OCI-LY7 (cell line): ENCODE results near the gene GSN. TPM values are rescaled to one million over a fixed set of nuclear protein-coding genes. Genes with fewer than 3 reads are reported as not detected.

Experiments
- BruUV-seq: library from RNA; stranded (reverse); fragments of 400-500 nt; replicated peaks from 2 replicates; lab custom pipeline; 2021; lab: Mats Ljungman, UMichigan
- CTCF ChIA-PET: fragments of 300-600 bp; sonication (Branson Sonifier 250); formaldehyde crosslinking; loops from one replicate; lab custom pipeline; 2022; ENCODE audit warnings: antibody characterized with exemption; ENCODE audit not compliant: unreplicated experiment; lab: Charles Lee
- POLR2A ChIA-PET: fragments of 300-600 bp; sonication (Branson Sonifier 250); formaldehyde crosslinking; loops from one replicate; lab custom pipeline; 2022; ENCODE audit warnings: antibody characterized with exemption; lab: Charles Lee
- DNase-seq: peaks from one replicate; pipeline ENCODE4 v3.0.0-alpha.2; 2015; ENCODE audit warnings: low spot score
- H2AFZ ChIP-seq: fragments of 200-600 bp; sonication (generic), shearing (Covaris generic); 2 replicates; pipeline ENCODE4 v1.6.1; 2014; ENCODE audit warnings: mild to moderate bottlenecking, antibody characterized with exemption, low read length, moderate library complexity
- H3K27ac ChIP-seq: fragments of 200-600 bp; sonication (generic); 2 replicates; pipeline ENCODE4 v1.5.1; 2014; ENCODE audit warnings: mixed run types, low read depth, mild to moderate bottlenecking, moderate library complexity, low read length, inconsistent platforms; ENCODE audit not compliant: poor library complexity, severe bottlenecking
- H3K36me3 ChIP-seq: fragments of 200-600 bp; sonication (generic); 2 replicates; pipeline ENCODE4 v1.6.1; 2014; ENCODE audit warnings: mild to moderate bottlenecking, antibody characterized with exemption, low read length, moderate library complexity, mixed read lengths; ENCODE audit not compliant: insufficient read depth
- H3K4me1 ChIP-seq: fragments of 200-600 bp; sonication (generic); 2 replicates; pipeline ENCODE4 v1.5.1; 2014; ENCODE audit warnings: mild to moderate bottlenecking, low read length; ENCODE audit not compliant: insufficient read depth, poor library complexity, severe bottlenecking
- H3K4me2 ChIP-seq: fragments of 200-600 bp; sonication (generic); 2 replicates; pipeline ENCODE4 v1.6.1; 2014; ENCODE audit warnings: mild to moderate bottlenecking, low read length
- H3K4me3 ChIP-seq: fragments of 200-600 bp; sonication (generic); 2 replicates; pipeline ENCODE4 v1.5.1; 2014; ENCODE audit warnings: mild to moderate bottlenecking, low read depth, low read length; ENCODE audit not compliant: poor library complexity, severe bottlenecking
- H3K79me2 ChIP-seq: fragments of 200-600 bp; sonication (generic); 2 replicates; pipeline ENCODE4 v1.6.1; 2016; ENCODE audit warnings: low read depth, mild to moderate bottlenecking, low read length, moderate library complexity, mixed read lengths; ENCODE audit not compliant: insufficient read depth
- H3K9me2 ChIP-seq: fragments of 200-600 bp; sonication (generic); 2 replicates; pipeline ENCODE4 v1.6.1; 2016; ENCODE audit warnings: mild to moderate bottlenecking, low read length, mixed read lengths; ENCODE audit not compliant: insufficient read depth
- H3K9me3 ChIP-seq: fragments of 200-600 bp; sonication (generic); 2 replicates; pipeline ENCODE4 v1.6.1; 2014; ENCODE audit warnings: mild to moderate bottlenecking, mixed run types, low read length, mixed read lengths
- H4K20me1 ChIP-seq: fragments of 200-600 bp; sonication (generic); 2 replicates; pipeline ENCODE4 v1.6.1; 2014; ENCODE audit warnings: mild to moderate bottlenecking, antibody characterized with exemption, low read length, moderate library complexity, mixed read lengths; ENCODE audit not compliant: insufficient read depth
- CTCF ChIP-seq: fragments of 200-600 bp; sonication (generic); conservative IDR thresholded peaks from 2 replicates; pipeline ENCODE4 v1.5.1; 2014; ENCODE audit warnings: mild to moderate bottlenecking, antibody characterized with exemption, low read length, moderate library complexity, mixed read lengths
- EZH2phosphoT487 ChIP-seq: fragments of 200-600 bp; sonication (generic); IDR thresholded peaks from 2 replicates; pipeline ENCODE4 v1.6.1; 2018; ENCODE audit warnings: low read depth, borderline replicate concordance, mild to moderate bottlenecking, mixed run types, antibody characterized with exemption, low read length, moderate library complexity, mixed read lengths
- intact Hi-C: fragments of 100-400 bp; cut with micrococcal nuclease; formaldehyde crosslinking; loops from one replicate; pipeline ENCODE4 v1.10.0; 2022; ENCODE audit not compliant: unreplicated experiment
- total RNA-seq, 2 experiments: library from RNA; depleted of rRNA in 1 of 2; stranded (reverse); fragments of >200 nt in 1 of 2; shearing (Covaris generic) in 1 of 2; gene quantifications; 2 replicates each; pipeline ENCODE4 v1.2.3, GENCODE V29; 2014 to 2022

The GSN gene
- total RNA-seq, 2 experiments from 2014 or later = 13.4 to 16.3 TPM

- ChIA-PET CTCF (no interaction called here), POLR2A (no interaction called here)
- no peak overlapping the region for H2AFZ ChIP-seq
- no peak for DNase-seq
- no peaks in the 10 kb centered on the region for H3K9me3 ChIP-seq
- intact Hi-C loops = no loop called here
- TF ChIP-seq CTCF (no peak), EZH2phosphoT487 (no peak)
- H4K20me1 ChIP-seq = no peaks in the 10 kb centered on the region
- H3K36me3 ChIP-seq = no peaks in the 10 kb centered on the region
- no peak overlapping the region for H3K27ac ChIP-seq
- H3K4me2 ChIP-seq = no peak overlapping the region
- H3K9me2 ChIP-seq = no peaks in the 10 kb centered on the region
- no TSS peak for BruUV-seq
- H3K4me3 ChIP-seq = no peak overlapping the region
- no peaks in the 10 kb centered on the region for H3K4me1 ChIP-seq
- H3K79me2 ChIP-seq = no peaks in the 10 kb centered on the region
These were observed 76.2 kb downstream of the GSN start for GRCh38 chr9:121344184-121344583.

- intact Hi-C loops = no loop called here
- no peak overlapping the region for H3K4me3 ChIP-seq
- TF ChIP-seq EZH2phosphoT487 (no peak), CTCF (no peak)
- H3K36me3 ChIP-seq = no peaks in the 10 kb centered on the region
- BruUV-seq = no TSS peak
- no peak overlapping the region for H2AFZ ChIP-seq
- no peak for DNase-seq
- H3K27ac ChIP-seq = no peak overlapping the region
- H3K9me2 ChIP-seq = no peaks in the 10 kb centered on the region
- H3K79me2 ChIP-seq = no peaks in the 10 kb centered on the region
- H3K9me3 ChIP-seq = no peaks in the 10 kb centered on the region
- no peak overlapping the region for H3K4me2 ChIP-seq
- ChIA-PET CTCF (no interaction called here), POLR2A (no interaction called here)
- no peaks in the 10 kb centered on the region for H4K20me1 ChIP-seq
- no peaks in the 10 kb centered on the region for H3K4me1 ChIP-seq
These were observed 77.1 kb downstream of the GSN start for GRCh38 chr9:121345070-121345469.

GRCh38 chr9:121348221-121348620 lies 80.3 kb downstream of the GSN start:
- ChIA-PET POLR2A (interaction anchor here (0.5 to 0.8 kb wide), 2 partner anchors 13 to 228 kb away, joined by 3 to 4 read pairs; no protein-coding TSS in a partner anchor), CTCF (interaction anchor here (1.0 kb wide), 1 partner anchor 34 kb away, joined by 3 read pairs; no protein-coding TSS in a partner anchor)
- Histone ChIP-seq H3K36me3 (no peaks in the 10 kb centered on the region), H3K4me2 (no peak overlapping the region), H3K79me2 (no peaks in the 10 kb centered on the region), H3K27ac (no peak overlapping the region), H3K4me1 (no peaks in the 10 kb centered on the region), H3K4me3 (no peak overlapping the region), H3K9me3 (no peaks in the 10 kb centered on the region), H4K20me1 (no peaks in the 10 kb centered on the region), H2AFZ (no peak overlapping the region), H3K9me2 (no peaks in the 10 kb centered on the region)
- intact Hi-C loops = no loop called here
- no TSS peak for BruUV-seq
- TF ChIP-seq EZH2phosphoT487 = no peak
- no peak for TF ChIP-seq CTCF
- DNase-seq = no peak
